ENCODE data around the gene OTULINL.
"Not testable (repeated sequence)": the region's sequence is repeated elsewhere in the genome, so short reads cannot be mapped to it uniquely, and the experiment has no call there.

OTULINL gene

DNA sequence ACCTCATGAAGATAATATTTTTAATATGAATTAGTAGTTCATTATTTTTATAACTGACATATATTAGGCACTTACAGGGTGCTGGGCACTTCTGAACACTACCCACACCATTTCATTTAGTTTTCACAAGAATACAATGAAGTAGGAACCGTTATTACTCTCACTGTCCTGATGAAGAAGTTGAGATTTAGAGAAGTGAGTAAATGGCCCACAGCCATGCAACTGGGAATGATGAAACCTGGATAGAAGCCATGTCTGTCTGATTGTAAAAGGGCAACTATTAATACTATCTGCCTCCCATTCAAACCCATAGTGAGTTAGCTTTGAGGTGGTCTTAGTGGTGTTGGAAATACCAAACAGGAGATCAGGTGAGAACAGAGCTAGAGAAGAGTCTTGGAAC is 29.6 kb upstream of the OTULINL start:
- no peak for TF ChIP-seq CTCF (IDR thresholded peaks at IDR 0.05; ENCODE audit: low read depth, low read length)
- DNase-seq (ENCODE audit: extremely low read depth, low read depth), result no peak

GRCh38 chr5:14554288-14554687 is 27.3 kb upstream of the OTULINL start:
- not testable (repeated sequence) for DNase-seq (ENCODE audit: extremely low read depth, low read depth)

DNA sequence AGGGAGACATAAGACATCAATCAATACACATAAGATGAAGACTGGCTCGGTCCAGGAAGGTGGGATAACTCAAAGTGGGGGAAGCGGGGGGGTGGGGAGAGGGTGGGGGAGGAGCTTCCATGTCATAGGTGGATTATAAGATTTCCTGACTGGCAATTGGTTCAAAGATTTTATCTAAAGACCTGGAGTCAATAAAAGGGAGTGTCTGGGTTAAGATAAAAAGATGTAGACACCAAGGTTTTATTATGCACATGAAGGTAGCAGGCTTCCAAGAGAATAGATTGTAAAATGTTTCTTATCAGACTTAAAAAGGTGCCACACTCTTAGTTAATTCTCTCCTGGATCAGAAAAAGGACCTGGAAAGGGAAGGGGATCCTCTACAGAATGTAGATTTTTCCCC is 25.6 kb upstream of the OTULINL start:
- DNase-seq (ENCODE audit: extremely low read depth, low read depth), result no peak
- no peak for TF ChIP-seq CTCF (IDR thresholded peaks at IDR 0.05; ENCODE audit: low read depth, low read length)

- TF ChIP-seq CTCF (IDR thresholded peaks at IDR 0.05; ENCODE audit: low read depth, low read length), result no peak
- DNase-seq (ENCODE audit: extremely low read depth, low read depth), result no peak
These were observed 24.3 kb upstream of the OTULINL start for GRCh38 chr5:14557203-14557770.

GRCh38 chr5:14557791-14558415 is 23.7 kb upstream of the OTULINL start:
- no peak for DNase-seq (ENCODE audit: extremely low read depth, low read depth)
- no peak for TF ChIP-seq CTCF (IDR thresholded peaks at IDR 0.05; ENCODE audit: low read depth, low read length)

GRCh38 chr5:14560091-14560595 is 21.4 kb upstream of the OTULINL start:
- TF ChIP-seq CTCF (IDR thresholded peaks at IDR 0.05; ENCODE audit: low read depth, low read length), result no peak
- DNase-seq (ENCODE audit: extremely low read depth, low read depth), result no peak

DNA sequence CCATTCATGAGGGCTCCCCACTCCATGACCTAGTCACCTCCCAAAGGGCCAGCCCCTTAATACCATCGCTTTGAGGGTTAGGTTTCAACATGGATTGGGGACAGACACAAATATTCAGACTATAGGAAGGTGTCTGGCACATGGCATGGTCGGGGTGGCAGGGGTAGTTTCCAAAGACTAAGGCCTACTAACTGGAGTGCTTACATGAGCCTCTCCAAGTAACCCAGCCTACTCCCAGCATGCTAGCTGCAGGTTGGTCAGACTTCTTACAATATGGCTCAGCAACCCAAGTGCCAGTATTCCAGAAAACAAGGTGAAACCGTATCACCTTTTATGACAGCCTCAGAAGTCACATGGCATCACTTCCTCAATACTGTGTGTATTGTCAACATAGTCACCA is 19.9 kb upstream of the OTULINL start:
- no peak for DNase-seq (ENCODE audit: extremely low read depth, low read depth)
- TF ChIP-seq CTCF (IDR thresholded peaks at IDR 0.05; ENCODE audit: low read depth, low read length), result no peak

- DNase-seq (ENCODE audit: extremely low read depth, low read depth), result no peak
- no peak for TF ChIP-seq CTCF (IDR thresholded peaks at IDR 0.05; ENCODE audit: low read depth, low read length)
These were observed 13.3 kb upstream of the OTULINL start for GRCh38 chr5:14568333-14568732.
